NCI-H1436 (cell line): ENCODE results near the gene OCIAD1.
A peak's percentile ranks its signal among the peaks of the same experiment; 100 is the strongest.
"Not testable (repeated sequence)": the region's sequence is repeated elsewhere in the genome, so short reads cannot be mapped to it uniquely, and the experiment has no call there.

Experiments used
- DNase-seq: peaks from one replicate; lab custom pipeline; 2025; lab: John Stamatoyannopoulos, UW

Gene OCIAD1, protein sequence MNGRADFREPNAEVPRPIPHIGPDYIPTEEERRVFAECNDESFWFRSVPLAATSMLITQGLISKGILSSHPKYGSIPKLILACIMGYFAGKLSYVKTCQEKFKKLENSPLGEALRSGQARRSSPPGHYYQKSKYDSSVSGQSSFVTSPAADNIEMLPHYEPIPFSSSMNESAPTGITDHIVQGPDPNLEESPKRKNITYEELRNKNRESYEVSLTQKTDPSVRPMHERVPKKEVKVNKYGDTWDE

DNA sequence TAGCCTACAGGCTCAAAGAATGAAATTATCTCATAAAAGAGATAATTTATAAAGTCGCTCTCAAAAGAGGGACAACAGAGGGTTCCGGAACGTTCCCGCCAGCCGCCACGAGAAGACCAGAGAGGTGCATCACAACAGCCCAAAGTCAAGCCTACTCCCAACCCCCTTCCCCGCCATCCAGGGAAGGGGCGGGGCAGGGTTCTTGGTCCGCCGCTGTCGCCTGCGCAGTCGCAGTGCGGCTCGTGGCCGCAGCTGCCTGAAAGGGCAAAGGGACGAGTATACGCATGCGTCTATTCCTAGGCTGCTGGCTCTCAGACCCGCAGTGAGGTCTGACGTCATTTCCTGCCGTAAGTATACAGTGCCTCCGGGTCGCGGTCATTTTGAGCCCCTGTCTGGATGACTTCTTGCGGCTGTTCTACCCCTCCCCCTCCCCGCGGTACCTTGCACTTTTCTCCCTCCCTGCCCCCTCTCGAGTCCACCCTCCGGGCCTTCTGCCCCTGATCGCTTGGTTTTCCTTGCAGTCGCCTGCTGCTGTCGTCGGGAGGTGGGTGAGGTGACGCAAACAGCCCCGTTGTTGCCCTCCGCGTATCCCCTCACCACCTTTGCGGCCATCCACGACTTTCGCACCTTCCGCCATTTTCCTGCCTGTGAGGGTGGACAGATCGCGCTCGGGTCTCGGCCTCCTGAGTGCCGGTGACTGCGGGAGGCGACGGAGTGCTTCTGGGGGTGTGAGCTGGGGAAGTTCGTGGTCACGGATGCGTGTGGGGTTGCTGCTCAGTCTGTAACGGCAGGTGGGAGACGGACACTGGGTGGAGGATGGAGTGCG, at the start of gene OCIAD1:
Gene OCIAD1, plus strand, starts transcription at position 383 of the 826 bp plus-strand sequence. CDS start 1,537 bp downstream, outside the sequence.
- DNase-seq = peak; percentile 99

- no peak for DNase-seq
Observed at GRCh38 chr4:48781968-48782367, 48.9 kb upstream of the OCIAD1 start.

DNA sequence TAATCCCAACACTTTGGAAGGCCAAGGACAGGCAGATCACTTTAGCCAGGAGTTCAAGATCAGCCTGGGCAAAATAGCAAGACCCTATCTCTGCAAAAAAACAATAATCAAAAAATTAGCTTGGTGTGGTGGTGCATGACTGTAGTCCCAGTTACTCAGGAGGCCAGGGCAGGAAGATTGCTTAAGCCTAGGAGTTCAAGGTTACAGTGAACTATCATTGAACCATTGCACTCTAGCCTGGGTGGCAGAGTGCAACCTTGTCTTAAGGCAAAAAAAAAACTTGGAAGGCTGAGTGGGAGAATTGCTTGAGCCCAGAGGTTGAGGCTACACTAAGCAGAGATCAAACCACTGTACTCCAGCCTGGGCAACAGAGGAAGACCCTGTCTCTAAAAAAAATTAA, 45.6 kb upstream of the OCIAD1 start:
- no peak for DNase-seq

DNA sequence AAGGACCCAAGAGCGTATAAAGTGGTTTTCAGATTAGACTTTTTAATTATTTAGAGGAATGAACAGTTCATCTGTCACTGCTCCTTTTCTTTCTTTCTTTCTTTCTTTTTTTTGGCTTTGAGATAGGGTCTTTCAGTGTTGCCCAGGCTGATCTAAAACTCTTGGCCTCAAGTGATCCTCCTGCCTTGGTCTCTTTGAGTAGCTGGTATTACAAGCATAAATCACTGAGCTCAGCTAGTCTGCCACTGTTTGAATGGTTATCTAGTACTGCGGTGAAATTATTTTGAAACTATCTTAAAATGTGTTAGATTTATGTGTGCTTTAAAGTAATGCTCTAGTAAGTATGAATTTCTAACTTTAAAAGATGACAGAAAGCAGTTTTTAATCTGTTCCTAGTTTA, 44.3 kb upstream of the OCIAD1 start:
- no peak for DNase-seq

DNA sequence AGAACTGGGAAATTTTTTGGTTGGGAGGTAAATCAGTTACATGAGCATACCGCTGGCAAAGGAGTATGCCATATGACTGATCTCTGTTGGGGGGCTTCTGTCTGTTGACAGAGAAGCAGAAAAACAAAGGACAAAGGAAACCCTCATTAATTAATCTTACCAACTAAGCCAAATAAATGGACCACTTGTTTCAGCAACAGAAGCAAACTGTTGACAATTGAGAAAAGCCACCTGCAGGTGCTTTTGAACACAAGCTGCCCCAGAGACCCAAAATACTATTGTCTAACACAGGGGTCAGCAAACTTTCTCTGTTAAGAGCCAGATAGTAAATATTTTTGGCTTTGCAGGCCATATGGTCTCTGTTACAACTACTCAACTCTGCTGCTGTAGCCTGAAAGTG, 43.8 kb upstream of the OCIAD1 start:
- no peak for DNase-seq

- no peak for DNase-seq
Observed at GRCh38 chr4:48790561-48790960, 40.3 kb upstream of the OCIAD1 start.

DNA sequence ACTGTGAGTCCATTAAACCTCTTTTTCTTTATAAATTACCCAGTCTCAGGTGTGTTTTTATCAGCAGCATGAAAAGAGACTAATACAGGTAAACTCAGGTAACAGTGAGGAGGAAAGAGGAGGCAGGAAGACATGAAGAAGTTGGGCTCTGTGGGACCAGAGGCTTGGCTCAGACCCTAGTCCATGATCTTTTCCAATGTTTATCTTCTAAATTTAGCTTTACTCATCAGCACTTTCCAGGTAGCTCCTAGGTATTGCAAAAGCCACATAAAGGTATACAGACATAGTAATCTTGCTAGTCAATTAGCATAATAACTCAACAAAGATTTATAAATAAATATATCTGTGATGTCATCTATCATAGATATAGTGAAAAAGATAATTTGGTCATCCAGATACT, 39.6 kb upstream of the OCIAD1 start:
- DNase-seq = no peak

GRCh38 chr4:48792348-48793006, 38.4 kb upstream of the OCIAD1 start:
- DNase-seq = no peak

- no peak for DNase-seq
Observed at GRCh38 chr4:48795108-48795507, 35.8 kb upstream of the OCIAD1 start.

GRCh38 chr4:48796191-48796926, 34.5 kb upstream of the OCIAD1 start:
- DNase-seq = no peak

GRCh38 chr4:48796927-48797679, 33.8 kb upstream of the OCIAD1 start:
- no peak for DNase-seq

GRCh38 chr4:48798117-48798516, 32.8 kb upstream of the OCIAD1 start:
- DNase-seq = no peak

DNA sequence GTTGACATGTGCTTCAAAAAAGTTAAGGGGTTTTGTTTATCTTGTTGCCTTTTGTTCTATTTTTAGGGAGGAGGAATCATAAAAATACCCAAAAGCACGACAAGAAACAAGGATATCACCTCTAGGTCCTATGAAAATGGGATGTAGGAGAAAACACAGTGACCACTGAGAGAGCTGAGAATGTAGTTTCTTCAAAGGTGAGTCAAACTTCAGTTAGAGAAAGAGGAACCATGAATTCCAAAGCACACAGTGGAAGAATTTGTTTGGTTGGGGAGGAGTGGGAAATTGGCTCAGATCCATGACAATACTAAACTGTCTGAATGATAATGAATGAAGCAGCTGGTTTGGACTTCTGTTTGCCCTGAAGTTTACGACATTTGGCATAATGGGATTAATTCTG, 31.7 kb upstream of the OCIAD1 start:
- no peak for DNase-seq

GRCh38 chr4:48800155-48800554, 30.7 kb upstream of the OCIAD1 start:
- DNase-seq = not testable (repeated sequence)

DNA sequence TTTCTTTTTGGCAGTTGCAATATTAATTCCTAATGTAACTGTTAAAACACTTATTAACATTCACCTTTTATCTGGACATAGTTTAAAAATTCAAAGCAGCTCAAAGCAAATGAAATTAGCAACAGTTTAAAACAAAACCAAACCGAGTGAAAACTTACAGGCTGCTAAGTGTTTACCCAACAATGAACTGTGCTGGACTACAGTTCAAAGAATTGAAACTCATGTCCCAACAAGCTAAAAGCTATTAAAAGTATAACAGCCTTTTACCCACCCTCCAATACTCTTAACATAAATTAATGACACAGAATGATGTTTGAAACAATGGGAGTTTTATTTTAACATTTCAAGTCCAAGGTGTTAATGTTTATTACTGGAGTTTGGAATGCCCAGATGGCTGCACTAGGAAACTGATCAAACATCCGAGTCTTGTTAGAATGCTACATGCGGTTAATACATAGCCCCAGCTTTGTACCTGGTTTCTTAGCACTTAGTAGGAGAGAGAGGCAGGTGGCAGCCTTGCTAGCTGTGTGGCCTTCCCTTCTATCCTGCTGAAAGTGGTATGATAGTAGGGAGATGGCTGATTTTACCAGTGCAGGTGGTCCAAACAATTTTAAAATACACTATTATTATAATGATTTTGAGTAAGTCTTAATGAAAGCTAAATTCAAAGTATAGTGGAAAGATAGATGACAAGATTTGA, 29.7 kb upstream of the OCIAD1 start:
- DNase-seq = no peak

DNA sequence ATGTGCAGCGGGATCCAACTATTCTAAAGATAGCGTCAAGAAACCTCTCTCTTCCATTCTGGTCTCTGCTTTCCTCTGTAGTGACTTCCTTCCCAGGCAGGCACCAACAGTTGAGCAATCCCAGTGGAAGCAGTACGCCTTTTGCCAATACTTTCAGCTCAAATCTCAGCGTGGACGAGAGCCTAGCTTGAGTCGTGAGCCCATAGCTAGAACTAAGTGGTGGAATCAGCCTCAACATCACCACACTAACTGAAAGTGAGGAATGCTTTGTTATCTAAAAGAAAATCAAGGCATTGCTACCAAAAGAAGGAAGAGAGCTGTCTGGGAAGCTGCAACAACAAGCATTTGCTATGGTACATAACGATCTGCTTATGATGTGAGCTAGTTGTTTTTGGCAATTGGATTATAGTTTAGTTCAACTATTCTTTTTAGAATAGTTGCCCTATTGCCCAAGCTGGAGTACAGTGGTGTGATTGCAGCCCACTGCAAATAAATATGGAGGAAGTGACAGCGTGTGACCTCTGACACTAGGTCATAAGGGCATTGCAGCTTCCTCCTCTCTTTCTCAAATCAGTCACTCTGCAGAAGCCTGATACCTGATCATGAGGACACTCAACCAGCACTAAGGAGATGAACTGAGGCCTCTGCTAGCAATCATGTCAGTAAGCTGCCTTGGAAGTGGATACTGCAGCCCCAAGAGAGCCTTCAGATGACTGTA, 26.1 kb upstream of the OCIAD1 start:
- no peak for DNase-seq

- no peak for DNase-seq
Observed at GRCh38 chr4:48812866-48813265, 18.0 kb upstream of the OCIAD1 start.

DNA sequence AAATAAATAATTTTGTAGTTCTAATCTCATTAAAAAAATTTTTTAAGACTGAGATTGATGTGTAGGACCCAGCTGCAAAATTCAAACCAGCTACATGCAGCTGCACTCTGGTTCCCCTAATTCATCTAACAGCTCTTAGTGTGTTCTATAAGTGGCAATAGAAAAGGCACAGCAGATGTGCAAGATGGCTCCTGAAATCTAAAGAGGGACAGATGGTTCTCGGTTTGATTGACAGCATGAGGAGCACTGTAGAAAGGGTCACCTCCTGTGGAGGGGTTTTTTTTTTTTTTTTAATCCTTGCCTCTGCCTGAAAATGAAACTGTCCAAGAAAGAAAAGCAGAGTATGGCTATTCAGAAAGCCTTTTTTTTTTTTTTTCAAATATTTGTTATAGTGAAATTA, 16.9 kb upstream of the OCIAD1 start:
- peak; percentile 28 for DNase-seq

DNA sequence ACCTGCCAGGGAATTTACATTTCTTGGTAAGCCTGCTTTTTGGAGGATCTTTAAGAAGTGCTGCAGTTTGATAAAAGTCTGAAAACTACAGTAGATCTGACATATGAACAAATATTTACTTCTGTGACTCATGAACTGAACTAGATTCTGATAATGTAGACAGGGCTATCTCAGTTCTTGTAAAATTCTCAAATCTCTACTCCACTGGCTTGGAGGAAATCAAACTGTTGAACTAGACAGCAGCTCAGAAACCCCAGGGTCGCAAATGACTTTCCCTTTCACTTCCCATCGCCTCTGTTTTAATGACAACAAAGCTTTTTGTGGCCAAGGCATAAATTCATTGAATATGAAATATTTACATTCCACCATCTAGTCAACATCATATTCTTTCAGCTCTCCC, 15.4 kb upstream of the OCIAD1 start:
- no peak for DNase-seq

GRCh38 chr4:48816297-48816696, 14.6 kb upstream of the OCIAD1 start:
- not testable (repeated sequence) for DNase-seq
